Body of pancreas (tissue), 4 donors: Measurements from ENCODE around the gene DDX6.

Source experiments
- POLR2A ChIP-seq, 3 donors: fragments of 450-650 bp; IDR thresholded peaks; one replicate each; pipeline ENCODE4 v1.6.1; 2016; ENCODE audit warnings: antibody characterized with exemption in 3 of 3, mild to moderate bottlenecking in 2 of 3
- TF ChIP-seq, protein P1 (sequence below), 7 experiments: fragments of 450-650 bp in 4 of 7; fragments of 200-600 bp in 3 of 7; sonication (generic) in 3 of 7; IDR thresholded peaks; one replicate each; pipeline ENCODE4 v1.5.1; 2016 to 2019; ENCODE audit warnings: antibody characterized with exemption in 7 of 7

DNA sequence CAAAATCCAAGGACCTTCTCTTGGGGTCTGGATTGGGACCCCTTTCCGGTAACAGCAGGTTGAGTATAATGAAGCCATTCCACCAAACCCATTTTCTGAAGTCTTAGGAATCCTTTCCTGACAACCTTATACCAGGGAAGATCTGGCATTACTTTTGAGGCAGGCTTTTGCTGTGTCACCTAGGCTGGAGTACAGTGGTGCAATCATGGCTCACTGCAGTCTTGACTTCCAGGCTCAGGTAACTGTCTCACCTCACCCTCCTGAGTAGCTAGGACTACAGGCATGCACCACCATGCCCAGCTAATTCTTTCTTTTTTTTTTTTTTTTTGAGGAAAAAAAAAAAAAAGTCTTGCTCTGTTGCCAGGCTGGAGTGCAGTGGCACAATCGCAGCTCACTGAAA is 55.8 kb downstream of the DDX6 start:
- TF ChIP-seq, protein P1, sequence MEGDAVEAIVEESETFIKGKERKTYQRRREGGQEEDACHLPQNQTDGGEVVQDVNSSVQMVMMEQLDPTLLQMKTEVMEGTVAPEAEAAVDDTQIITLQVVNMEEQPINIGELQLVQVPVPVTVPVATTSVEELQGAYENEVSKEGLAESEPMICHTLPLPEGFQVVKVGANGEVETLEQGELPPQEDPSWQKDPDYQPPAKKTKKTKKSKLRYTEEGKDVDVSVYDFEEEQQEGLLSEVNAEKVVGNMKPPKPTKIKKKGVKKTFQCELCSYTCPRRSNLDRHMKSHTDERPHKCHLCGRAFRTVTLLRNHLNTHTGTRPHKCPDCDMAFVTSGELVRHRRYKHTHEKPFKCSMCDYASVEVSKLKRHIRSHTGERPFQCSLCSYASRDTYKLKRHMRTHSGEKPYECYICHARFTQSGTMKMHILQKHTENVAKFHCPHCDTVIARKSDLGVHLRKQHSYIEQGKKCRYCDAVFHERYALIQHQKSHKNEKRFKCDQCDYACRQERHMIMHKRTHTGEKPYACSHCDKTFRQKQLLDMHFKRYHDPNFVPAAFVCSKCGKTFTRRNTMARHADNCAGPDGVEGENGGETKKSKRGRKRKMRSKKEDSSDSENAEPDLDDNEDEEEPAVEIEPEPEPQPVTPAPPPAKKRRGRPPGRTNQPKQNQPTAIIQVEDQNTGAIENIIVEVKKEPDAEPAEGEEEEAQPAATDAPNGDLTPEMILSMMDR (IDR thresholded peaks at IDR 0.05): no peak
- no peak for TF ChIP-seq POLR2A (IDR thresholded peaks at IDR 0.05)
